CD4-positive, alpha-beta T cell (primary cell): Measurements from ENCODE around the gene RCAN2. TPM values are rescaled to one million over a fixed set of nuclear protein-coding genes. Genes with fewer than 3 reads are reported as not detected.

Source experiments
- ATAC-seq: fragments of 200-7000 bp; cut with Tn5 transposase; one replicate; pipeline ENCODE4 v1.10.0; 2022; ENCODE audit warnings: mild to moderate bottlenecking; ENCODE audit not compliant: poor library complexity
- CTCF ChIA-PET: fragments of 350-600 bp; sonication (Branson Sonifier 250); formaldehyde crosslinking; loops from one replicate; lab custom pipeline; 2021; ENCODE audit warnings: antibody characterized with exemption, inconsistent platforms; lab: Charles Lee
- POLR2A ChIA-PET: fragments of 350-600 bp; sonication (Branson Sonifier 250); formaldehyde crosslinking; loops from one replicate; lab custom pipeline; 2021; ENCODE audit warnings: antibody characterized with exemption, inconsistent platforms; lab: Charles Lee
- DNase-seq, 14 experiments: peaks; one replicate each; pipeline ENCODE4 v3.0.0-alpha.2; 2013 to 2020; ENCODE audit warnings: mixed read lengths in 2 of 14
- H3K27ac ChIP-seq, 2 donors: one replicate each; pipeline versions ENCODE4 v1.5.1 to v1.7.0; 2013; ENCODE audit warnings: low read length in 2 of 2, low read depth in 1 of 2, mild to moderate bottlenecking in 1 of 2
- H3K27me3 ChIP-seq, 2 experiments: 1 replicate in 1 of 2; 2 replicates in 1 of 2; pipeline versions ENCODE4 v1.6.1 to v1.7.0; 2013; ENCODE audit warnings: low read length in 2 of 2, control low read depth in 1 of 2, mild to moderate bottlenecking in 1 of 2, moderate library complexity in 1 of 2; ENCODE audit not compliant: insufficient read depth in 2 of 2, control insufficient read depth in 1 of 2
- H3K36me3 ChIP-seq: one replicate; pipeline ENCODE4 v1.6.1; 2013; ENCODE audit warnings: low read length, control low read depth; ENCODE audit not compliant: insufficient read depth
- H3K4me1 ChIP-seq: one replicate; pipeline ENCODE4 v1.6.1; 2013; ENCODE audit warnings: low read length, control low read depth; ENCODE audit not compliant: insufficient read depth
- H3K4me3 ChIP-seq: one replicate; pipeline ENCODE4 v1.5.1; 2013; ENCODE audit warnings: mild to moderate bottlenecking, low read length, moderate library complexity
- H3K9me3 ChIP-seq, 2 experiments: 1 replicate in 1 of 2; 2 replicates in 1 of 2; pipeline versions ENCODE4 v1.6.1 to v1.7.0; 2013; ENCODE audit warnings: low read length in 2 of 2, mild to moderate bottlenecking in 2 of 2, control low read depth in 1 of 2, moderate library complexity in 1 of 2; ENCODE audit not compliant: control insufficient read depth in 1 of 2, insufficient read depth in 1 of 2
- H3K27ac Mint-ChIP-seq: one replicate; pipeline ENCODE4 v1.8.0; 2020; ENCODE audit warnings: mixed read lengths
- H3K27me3 Mint-ChIP-seq: one replicate; pipeline ENCODE4 v1.8.0; 2021; ENCODE audit warnings: mixed read lengths
- H3K36me3 Mint-ChIP-seq: one replicate; pipeline ENCODE4 v1.8.0; 2021; ENCODE audit warnings: low read depth, mixed read lengths
- H3K4me1 Mint-ChIP-seq: one replicate; pipeline ENCODE4 v1.8.0; 2021; ENCODE audit warnings: low read depth, mixed read lengths
- H3K4me3 Mint-ChIP-seq: one replicate; pipeline ENCODE4 v1.8.0; 2020; ENCODE audit warnings: mild to moderate bottlenecking, mixed read lengths
- H3K9me3 Mint-ChIP-seq: one replicate; pipeline ENCODE4 v1.8.0; 2020; ENCODE audit warnings: mixed read lengths
- CTCF ChIP-seq: fragments of 200-600 bp; IDR thresholded peaks from one replicate; pipeline ENCODE4 v1.8.0; 2022; ENCODE audit warnings: antibody characterized with exemption, mild to moderate bottlenecking
- intact Hi-C, 2 experiments: fragments of 100-400 bp; cut with DNase I in 1 of 2; cut with micrococcal nuclease in 1 of 2; formaldehyde crosslinking; loops; one replicate each; pipeline versions ENCODE4 v1.15.1 to v1.9.0; 2023 to 2025; cut with DNase I, micrococcal nuclease
- total RNA-seq, 174 experiments: library from RNA in 2 of 174; stranded (reverse) in 2 of 174; gene quantifications; one replicate each; pipeline ENCODE4 v1.2.3 and lab custom pipeline; 2021 to 2026

The RCAN2 gene
- total RNA-seq, 2 experiments from 2014 or later, result not detected

GRCh38 chr6:46350714-46351113 lies 140.5 kb downstream of the RCAN2 start:
- H3K4me3 ChIP-seq, result no peak overlapping the region
- Mint-ChIP-seq H3K9me3 (no peaks in the 10 kb centered on the region), H3K27ac (no peak overlapping the region), H3K4me3 (no peak overlapping the region), H3K27me3 (peaks cover 17% of the 10 kb centered on the region), H3K36me3 (no peaks in the 10 kb centered on the region), H3K4me1 (no peaks in the 10 kb centered on the region)
- POLR2A ChIA-PET, result no interaction called here
- ATAC-seq (no peak), DNase-seq (no peak)
- CTCF ChIA-PET, result interaction anchor here (1.1 kb wide), 1 partner anchor 68 kb away, joined by 3 read pairs; no protein-coding TSS in a partner anchor
- no peaks in the 10 kb centered on the region for H3K9me3 ChIP-seq
- no peaks in the 10 kb centered on the region for H3K36me3 ChIP-seq
- intact Hi-C loops, result no loop called here
- no peak for TF ChIP-seq CTCF
- no peaks in the 10 kb centered on the region for H3K27me3 ChIP-seq
- H3K27ac ChIP-seq, result no peak overlapping the region
- no peaks in the 10 kb centered on the region for H3K4me1 ChIP-seq

DNA sequence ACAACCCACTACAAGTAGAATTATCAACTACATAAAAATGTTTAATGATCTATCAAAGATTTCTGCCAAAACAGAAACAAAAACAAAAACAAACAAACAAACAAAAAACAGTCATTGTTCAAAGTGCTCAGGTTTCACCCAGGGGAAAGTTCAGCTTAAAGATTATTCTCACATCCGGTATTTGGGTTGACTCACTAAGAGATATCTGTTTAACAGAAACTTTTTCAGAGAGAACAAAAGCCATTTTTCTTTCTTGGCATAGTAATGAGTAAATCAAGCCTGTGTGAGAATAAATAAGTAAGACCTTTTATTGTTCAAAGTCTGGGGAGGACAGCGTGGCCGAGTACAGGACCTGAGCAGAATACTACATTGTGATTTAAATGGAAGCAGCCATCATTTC lies 143.6 kb downstream of the RCAN2 start:
- ATAC-seq (no peak), DNase-seq (no peak)
- Histone ChIP-seq H3K36me3 (no peaks in the 10 kb centered on the region), H3K27ac (no peak overlapping the region), H3K4me3 (no peak overlapping the region), H3K27me3 (no peaks in the 10 kb centered on the region), H3K4me1 (no peaks in the 10 kb centered on the region), H3K9me3 (no peaks in the 10 kb centered on the region)
- H3K9me3 Mint-ChIP-seq, result no peaks in the 10 kb centered on the region
- no peak for TF ChIP-seq CTCF
- peaks cover 21% of the 10 kb centered on the region for H3K27me3 Mint-ChIP-seq
- no peak overlapping the region for H3K27ac Mint-ChIP-seq
- ChIA-PET CTCF (no interaction called here), POLR2A (no interaction called here)
- H3K4me3 Mint-ChIP-seq, result no peak overlapping the region
- no peaks in the 10 kb centered on the region for H3K4me1 Mint-ChIP-seq
- intact Hi-C loops, result no loop called here
- H3K36me3 Mint-ChIP-seq, result no peaks in the 10 kb centered on the region

DNA sequence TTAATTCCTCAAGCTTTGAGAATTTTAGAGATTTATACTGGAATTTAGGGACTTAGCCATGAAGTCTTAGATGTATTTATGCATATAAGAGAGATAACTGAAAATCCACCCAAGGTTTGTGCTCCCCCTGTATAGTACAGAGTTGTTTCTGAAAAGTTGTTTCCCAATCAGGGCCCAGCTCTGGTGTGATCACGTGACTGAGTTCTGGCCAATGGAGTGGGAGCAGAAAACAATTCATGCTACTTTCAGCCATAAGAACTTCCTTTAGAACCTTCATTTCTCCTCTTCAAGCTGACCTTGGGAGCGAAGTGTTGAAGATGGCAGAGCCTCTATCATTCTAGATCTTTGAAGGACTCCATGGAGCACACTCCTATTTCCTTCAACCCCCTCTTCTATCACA lies 151.0 kb downstream of the RCAN2 start:
- ChIA-PET CTCF (no interaction called here), POLR2A (no interaction called here)
- Mint-ChIP-seq H3K27ac (no peak overlapping the region), H3K36me3 (no peaks in the 10 kb centered on the region), H3K4me3 (no peak overlapping the region), H3K9me3 (no peaks in the 10 kb centered on the region), H3K27me3 (peaks cover 39% of the 10 kb centered on the region), H3K4me1 (no peaks in the 10 kb centered on the region)
- Histone ChIP-seq H3K27ac (no peak overlapping the region), H3K36me3 (no peaks in the 10 kb centered on the region), H3K4me3 (no peak overlapping the region), H3K4me1 (no peaks in the 10 kb centered on the region), H3K9me3 (no peaks in the 10 kb centered on the region), H3K27me3 (peaks cover 0 to 13% of the 10 kb centered on the region in 2 experiments)
- intact Hi-C loops, result no loop called here
- no peak for TF ChIP-seq CTCF
- ATAC-seq (no peak), DNase-seq (no peak)
